NCI-H774 (cell line): ENCODE data around the gene TPPP.
"Not testable (repeated sequence)": the region's sequence is repeated elsewhere in the genome, so short reads cannot be mapped to it uniquely, and the experiment has no call there.

ENCODE experiments used
- DNase-seq: peaks from one replicate; lab custom pipeline; 2025; lab: John Stamatoyannopoulos, UW

TPPP gene

DNA sequence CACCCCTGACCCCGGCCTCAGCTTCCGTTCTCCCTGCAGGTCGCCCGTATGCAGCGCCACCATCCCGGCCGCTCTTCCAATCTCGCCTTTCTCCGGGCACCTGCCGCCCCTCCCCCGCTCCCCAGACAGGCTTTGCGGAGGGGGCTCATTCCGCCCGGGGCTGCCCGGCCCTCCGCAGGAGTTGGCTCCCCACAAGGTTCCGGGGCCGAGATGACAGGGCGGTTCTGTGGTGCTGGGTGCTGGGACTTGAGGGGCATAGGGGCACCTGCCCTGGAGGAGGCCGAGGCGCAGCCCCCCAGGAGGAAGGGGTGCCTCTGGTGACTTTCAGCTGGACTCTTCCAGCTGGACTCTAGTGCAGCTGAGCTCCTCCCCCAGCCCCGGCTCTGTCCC is 885 bp upstream of the TPPP start:
- DNase-seq = not testable (repeated sequence)

DNA sequence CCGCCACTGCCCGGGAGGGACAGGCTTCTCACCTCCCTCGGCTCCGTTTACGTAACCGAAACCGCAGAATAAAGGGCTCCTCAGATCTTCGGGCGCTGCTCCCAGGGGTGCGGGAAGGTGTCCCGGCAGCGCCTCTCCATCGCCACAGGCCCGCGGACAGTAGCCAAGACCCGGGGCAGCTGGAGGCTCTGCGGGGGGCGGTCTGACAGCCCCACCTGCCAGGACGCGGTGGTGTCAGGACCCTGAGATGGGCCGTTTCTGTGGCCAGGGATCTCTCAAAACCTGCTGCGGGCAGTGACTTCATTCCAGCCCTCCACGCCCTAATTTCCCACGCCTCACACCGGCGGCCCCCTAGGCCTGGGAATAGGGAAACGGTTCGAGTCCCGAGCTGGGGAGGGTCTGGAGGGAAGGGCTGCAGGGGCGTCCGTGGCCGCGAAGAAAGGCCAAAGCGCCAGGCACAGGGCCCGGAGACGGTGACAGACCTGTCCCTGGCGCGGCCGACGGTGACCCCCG is 567 bp downstream of the TPPP start:
- not testable (repeated sequence) for DNase-seq

DNA sequence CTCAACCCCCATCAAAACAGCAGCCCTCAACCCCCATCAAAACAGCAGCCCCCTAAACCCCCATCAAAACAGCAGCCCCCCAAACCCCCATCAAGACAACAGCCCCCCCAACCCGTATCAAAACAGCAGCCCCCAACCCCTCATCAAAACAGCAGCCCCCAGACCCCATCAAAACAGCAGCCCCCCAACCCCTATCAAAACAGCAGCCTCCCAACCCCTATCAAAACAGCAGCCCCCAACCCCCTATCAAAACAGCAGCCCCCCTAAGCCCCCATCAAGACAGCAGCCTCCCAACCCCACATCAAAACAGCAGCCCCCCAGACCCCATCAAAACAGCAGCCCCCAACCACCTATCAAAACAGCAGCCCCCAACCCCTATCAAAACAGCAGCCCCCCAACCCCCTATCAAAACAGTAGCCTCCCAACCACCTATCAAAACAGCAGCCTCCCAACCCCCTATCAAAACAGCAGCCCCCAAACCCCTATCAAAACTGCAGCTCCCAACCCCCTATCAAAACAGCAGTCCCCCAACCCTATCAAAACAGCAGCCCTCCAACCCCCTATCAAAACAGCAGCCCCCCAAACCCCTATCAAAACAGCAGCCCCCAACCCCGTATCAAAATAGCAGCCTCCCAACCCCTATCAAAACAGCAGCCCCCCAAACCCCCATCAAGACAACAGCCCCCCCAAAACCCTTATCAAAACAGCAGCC is 1.2 kb downstream of the TPPP start:
- no peak for DNase-seq

DNA sequence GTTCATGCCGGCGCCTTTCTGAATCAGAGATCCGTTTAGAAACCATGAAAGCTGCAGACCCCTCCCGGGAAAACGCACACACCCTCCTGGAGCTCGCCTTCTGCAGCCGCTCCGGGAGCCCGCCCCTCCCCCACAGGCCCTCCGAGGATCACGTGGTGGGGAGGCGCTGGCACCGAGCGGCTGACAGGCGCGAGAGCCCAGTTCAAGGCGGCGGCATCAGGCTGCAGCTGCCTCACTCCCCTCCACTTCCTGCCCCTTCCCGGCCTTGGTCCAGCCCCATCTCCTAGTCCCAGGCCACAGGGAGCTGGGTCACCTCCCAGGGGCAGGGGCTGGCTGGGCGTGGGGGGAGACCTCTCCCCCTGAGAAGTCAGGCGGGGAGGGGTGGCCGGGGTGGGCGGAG is 2.1 kb downstream of the TPPP start:
- DNase-seq = not testable (repeated sequence)

DNA sequence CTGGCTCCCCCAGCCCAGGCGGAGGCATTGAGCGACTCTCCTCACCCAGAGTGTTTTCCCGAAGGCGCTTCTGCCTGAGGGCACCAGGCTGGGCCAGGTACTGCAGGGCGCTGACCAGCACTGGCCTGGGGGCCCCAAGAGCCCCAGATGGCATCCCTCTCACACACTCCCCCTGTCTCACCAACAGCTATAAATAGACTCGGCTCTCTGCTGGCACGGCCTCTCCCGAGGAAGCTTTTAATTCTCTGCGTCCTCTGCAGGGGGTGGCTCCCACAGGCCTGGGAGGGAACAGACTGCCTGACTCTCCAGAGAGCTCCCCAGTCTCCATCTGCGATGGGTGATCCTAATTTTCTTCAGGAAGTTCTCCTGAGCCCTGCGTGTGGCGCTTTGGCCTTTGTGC is 2.9 kb downstream of the TPPP start:
- DNase-seq = not testable (repeated sequence)

DNA sequence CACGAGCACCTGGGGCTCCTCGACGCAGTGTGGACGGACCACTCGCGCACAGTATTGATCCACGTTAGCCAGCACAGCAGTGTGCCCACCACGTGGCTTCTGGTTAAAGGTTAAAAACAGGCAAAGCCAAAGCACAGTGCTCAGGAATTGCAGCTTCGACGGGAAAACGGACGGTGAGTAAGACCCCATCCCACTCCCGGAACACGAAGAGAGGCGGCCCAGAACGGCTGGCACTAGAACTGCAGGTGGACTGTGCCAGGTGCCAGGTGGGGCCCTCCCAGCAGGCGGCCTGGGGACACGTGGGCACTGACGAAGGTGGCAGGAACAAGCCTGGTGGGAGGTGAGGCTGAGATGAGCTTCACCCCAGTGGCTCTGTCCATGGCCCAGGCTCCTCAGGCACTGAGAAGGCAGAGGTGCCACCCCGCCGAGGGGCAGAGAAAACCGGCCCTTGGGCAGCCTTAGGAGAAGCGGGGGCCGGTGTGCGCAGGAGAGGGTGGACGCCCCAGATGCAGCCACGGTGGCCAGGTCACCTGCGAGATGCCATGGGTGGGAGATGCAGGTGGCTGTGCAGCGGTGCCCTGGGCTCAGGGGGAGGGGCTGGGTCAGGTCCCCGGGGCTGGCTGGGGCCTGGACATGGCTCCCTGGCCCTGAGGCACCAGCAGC is 4.7 kb downstream of the TPPP start:
- not testable (repeated sequence) for DNase-seq

DNA sequence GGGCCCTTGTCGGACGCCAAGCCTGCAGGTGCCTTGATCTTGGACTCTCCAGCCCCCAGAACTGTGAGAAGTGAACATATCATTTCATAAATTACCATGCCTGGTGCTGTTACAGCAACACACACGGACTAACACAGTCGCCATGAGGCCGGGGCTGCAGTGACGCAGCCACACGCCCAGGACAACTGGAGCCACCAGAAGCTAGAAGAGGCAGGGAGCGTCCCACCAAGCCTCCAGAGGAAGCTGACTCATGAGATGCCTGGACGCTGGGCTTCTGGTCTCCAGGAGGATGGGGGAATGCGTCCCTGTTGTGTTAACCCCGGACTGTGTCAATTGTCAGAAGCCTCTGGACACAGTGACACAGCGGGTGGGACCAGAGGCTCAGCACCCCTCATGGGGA is 6.2 kb downstream of the TPPP start:
- DNase-seq = not testable (repeated sequence)

GRCh38 chr5:686172-686523 is 7.0 kb downstream of the TPPP start:
- not testable (repeated sequence) for DNase-seq

GRCh38 chr5:685262-686171 is 7.6 kb downstream of the TPPP start:
- DNase-seq = no peak

- no peak for DNase-seq
Measured at GRCh38 chr5:684751-685216, 8.4 kb downstream of the TPPP start.

- no peak for DNase-seq
Measured at GRCh38 chr5:683551-684481, 9.3 kb downstream of the TPPP start.

GRCh38 chr5:682651-683358 is 10.3 kb downstream of the TPPP start:
- DNase-seq = not testable (repeated sequence)

DNA sequence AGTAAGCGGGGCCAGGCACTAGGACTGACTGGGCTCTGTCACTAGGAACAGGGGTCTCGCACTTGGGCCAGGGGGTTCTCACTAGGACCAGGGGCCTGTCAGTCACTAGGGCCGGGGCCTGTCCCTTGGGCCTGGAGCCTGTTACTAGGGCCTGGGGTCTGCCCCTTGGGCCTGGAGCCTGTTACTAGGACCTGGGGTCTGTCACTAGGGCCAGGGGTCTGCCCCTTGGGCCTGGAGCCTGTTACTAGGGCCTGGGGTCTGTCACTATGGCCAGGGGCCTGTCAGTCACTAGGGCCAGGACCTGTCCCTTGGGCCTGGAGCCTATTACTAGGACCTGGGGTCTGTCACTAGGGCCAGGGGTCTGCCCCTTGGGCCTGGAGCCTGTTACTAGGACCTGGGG is 10.9 kb downstream of the TPPP start:
- DNase-seq = not testable (repeated sequence)

GRCh38 chr5:681317-682191 is 11.6 kb downstream of the TPPP start:
- not testable (repeated sequence) for DNase-seq

DNA sequence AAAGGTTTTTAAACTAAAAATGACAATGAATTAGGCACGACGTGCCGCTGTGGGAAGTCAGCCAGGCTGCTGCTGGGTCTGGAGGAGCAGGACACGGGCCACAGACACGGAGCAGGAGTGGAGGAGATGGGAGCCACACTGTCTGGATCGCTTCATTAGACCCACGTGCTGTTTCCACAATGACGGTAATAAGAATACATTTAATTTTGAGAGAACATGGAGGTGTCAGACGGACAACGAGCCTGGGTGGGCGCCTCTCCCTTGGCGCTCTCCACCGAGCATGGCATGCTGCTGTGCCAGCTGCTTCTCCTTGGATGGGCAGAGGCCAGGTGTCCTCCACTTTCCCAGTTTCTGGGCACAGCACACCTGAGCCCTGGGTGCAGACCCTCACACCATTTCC is 12.3 kb downstream of the TPPP start:
- DNase-seq = not testable (repeated sequence)

DNA sequence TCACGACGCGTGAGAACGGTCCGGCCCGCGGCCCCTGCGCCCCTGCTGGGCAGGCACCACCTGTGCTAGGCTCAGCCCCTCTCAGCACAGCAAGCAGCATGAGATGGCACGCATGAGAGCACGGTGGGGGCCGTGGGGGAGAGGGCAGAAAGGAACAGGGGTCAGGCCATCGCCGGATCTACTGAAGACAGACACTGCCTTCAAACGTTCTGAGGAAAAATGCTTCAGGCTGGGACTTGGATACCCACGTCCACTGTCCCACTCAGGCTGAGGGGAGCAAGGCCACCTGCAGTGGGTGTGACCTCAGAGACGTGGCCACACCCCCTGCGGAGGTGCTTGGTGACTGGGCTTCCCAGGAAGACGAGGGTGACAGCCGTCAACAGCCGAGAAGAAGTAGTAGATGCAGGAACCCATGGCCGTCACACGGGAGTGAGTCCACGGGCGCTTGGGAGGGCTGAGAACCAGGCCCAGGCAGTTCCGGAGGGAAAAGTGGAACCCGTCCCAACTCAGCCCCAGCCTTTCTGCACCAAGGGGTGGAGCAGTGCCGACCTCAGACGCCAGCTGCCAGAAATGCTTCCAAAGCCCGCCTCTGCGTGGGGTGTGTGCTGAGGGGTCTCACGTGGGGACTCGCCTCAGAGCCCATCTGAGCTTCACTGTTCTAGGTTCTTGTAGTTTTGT is 12.9 kb downstream of the TPPP start:
- not testable (repeated sequence) for DNase-seq

DNA sequence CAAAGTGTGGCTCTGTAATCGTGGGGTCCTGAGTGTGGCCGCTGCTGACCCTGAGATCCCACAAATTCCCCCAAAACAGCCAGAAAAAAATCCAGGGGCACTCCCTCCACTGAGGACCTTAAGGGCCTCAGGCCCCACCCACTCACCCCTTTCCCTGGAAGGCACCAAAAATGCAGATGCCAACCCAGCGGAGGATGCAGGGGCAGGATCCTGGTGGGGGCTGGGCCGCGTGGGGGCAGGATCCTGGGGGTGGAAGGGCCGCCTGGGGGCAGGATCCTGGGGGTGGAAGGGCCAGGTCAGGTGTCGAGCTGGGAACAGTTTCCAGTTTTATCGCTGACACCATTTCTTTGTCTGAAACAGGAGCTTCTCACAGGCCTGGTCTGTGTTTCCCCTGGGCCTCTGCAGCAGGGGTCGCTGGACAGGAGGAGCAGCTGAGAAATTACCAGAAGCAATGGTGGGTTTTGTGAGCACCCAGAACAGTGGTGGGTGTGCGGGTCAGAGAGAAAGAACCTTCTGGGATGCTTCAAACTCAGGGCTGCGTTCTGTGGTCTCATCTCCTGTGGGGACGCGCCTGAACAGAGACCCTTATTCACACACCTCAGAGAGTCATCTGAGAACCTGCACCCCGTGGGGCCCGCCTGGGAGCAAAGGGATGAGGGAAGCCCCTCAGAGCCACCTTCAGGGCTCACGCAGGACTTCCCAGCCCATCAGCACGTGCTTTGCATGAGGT is 13.8 kb downstream of the TPPP start:
- DNase-seq = not testable (repeated sequence)

DNA sequence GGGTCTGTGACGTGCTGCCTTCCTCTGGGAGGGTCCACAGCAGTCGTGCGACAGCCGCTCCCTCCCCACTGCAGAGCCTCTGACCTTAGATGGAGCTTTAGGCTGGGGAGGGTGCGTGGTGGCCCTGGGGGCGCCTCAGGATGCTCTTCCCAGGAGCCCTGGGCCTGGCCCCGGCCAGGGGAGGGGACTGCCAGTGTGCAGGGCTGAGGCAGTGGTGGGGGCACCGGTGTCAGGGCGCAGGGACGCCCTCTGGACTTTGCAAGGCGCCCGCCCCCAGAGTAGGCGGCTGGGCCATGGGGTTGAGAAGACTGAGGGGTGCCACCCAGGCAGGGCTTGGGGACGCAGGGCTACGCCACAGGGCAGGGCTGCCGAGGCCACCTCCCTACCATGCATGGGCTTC is 14.6 kb downstream of the TPPP start:
- DNase-seq = not testable (repeated sequence)
